Measurements from ENCODE around the gene TBC1D22A.

- TF ChIP-seq BACH2 (CRISPR knock-in tag; IDR thresholded peaks at IDR 0.05; ENCODE audit: borderline replicate concordance): no peak
- no peak for TF ChIP-seq ZNF565 (CRISPR knock-in tag; conservative IDR thresholded peaks at IDR 0.05; ENCODE audit: low read depth)
- TF ChIP-seq CREB5 (CRISPR knock-in tag; IDR thresholded peaks at IDR 0.05; ENCODE audit: low read depth): no peak
- no peak for TF ChIP-seq ZFP30 (CRISPR knock-in tag; IDR thresholded peaks at IDR 0.05)
- TF ChIP-seq PATZ1 (CRISPR knock-in tag; IDR thresholded peaks at IDR 0.05; ENCODE audit: borderline replicate concordance): no peak
- no peak for TF ChIP-seq SNAI2 (CRISPR knock-in tag; IDR thresholded peaks at IDR 0.05)
- no peak for TF ChIP-seq ZFP3 (CRISPR knock-in tag; IDR thresholded peaks at IDR 0.05)
- no peak for TF ChIP-seq ARNTL (CRISPR knock-in tag; IDR thresholded peaks at IDR 0.05; ENCODE audit: borderline replicate concordance, low read depth)
- no peak for TF ChIP-seq ESRRG (CRISPR knock-in tag; IDR thresholded peaks at IDR 0.05)
- TF ChIP-seq OSR1 (CRISPR knock-in tag; IDR thresholded peaks at IDR 0.05): no peak
- no peak for TF ChIP-seq ZC3H10 (CRISPR knock-in tag; IDR thresholded peaks at IDR 0.05)
Measured at GRCh38 chr22:46862418-46863324, 100.2 kb downstream of the TBC1D22A start.
